CD8-positive, alpha-beta memory T cell (primary cell): Measurements from ENCODE around the gene LMNA. TPM values are rescaled to one million over a fixed set of nuclear protein-coding genes. Genes with fewer than 3 reads are reported as not detected.

Experiments used
- CTCF ChIA-PET: fragments of 350-600 bp; sonication (Branson Sonifier 250); formaldehyde crosslinking; loops from one replicate; lab custom pipeline; 2021; ENCODE audit warnings: antibody characterized with exemption; lab: Charles Lee
- POLR2A ChIA-PET: fragments of 350-600 bp; sonication (Branson Sonifier 250); formaldehyde crosslinking; loops from one replicate; lab custom pipeline; 2021; ENCODE audit warnings: antibody characterized with exemption; lab: Charles Lee
- DNase-seq, 5 donors: peaks; one replicate each; pipeline versions ENCODE4 v3.0.0 to v3.0.0-alpha.2; 2020 to 2022; ENCODE audit warnings: mixed read lengths in 1 of 5
- H3K27ac ChIP-seq: one replicate; pipeline ENCODE4 v1.7.0; 2013; ENCODE audit warnings: low read depth, mild to moderate bottlenecking, low read length, moderate library complexity
- H3K27me3 ChIP-seq: 2 replicates; pipeline ENCODE4 v1.7.0; 2013; ENCODE audit warnings: low read length, mild to moderate bottlenecking; ENCODE audit not compliant: insufficient read depth, poor library complexity, severe bottlenecking
- H3K36me3 ChIP-seq: 2 replicates; pipeline ENCODE4 v1.7.0; 2013; ENCODE audit warnings: mild to moderate bottlenecking, low read length, moderate library complexity; ENCODE audit not compliant: insufficient read depth
- H3K4me1 ChIP-seq: 2 replicates; pipeline ENCODE4 v1.7.0; 2013; ENCODE audit warnings: mild to moderate bottlenecking, low read length, moderate library complexity; ENCODE audit not compliant: insufficient read depth
- H3K4me3 ChIP-seq: 2 replicates; pipeline ENCODE4 v1.7.0; 2013; ENCODE audit warnings: mild to moderate bottlenecking, low read length
- H3K9me3 ChIP-seq: 2 replicates; pipeline ENCODE4 v1.7.0; 2013; ENCODE audit warnings: mild to moderate bottlenecking, low read length
- H3K27ac Mint-ChIP-seq, 8 donors: one replicate each; pipeline ENCODE4 v1.8.0; 2020 to 2021; ENCODE audit warnings: mixed read lengths in 8 of 8, mild to moderate bottlenecking in 6 of 8, inconsistent platforms in 3 of 8, moderate library complexity in 3 of 8
- H3K27me3 Mint-ChIP-seq, 2 donors: one replicate each; pipeline ENCODE4 v1.8.0; 2020 to 2021; ENCODE audit warnings: mixed read lengths in 2 of 2, mild to moderate bottlenecking in 1 of 2, moderate library complexity in 1 of 2
- H3K36me3 Mint-ChIP-seq, 3 donors: one replicate each; pipeline ENCODE4 v1.8.0; 2020 to 2021; ENCODE audit warnings: mixed read lengths in 3 of 3, inconsistent platforms in 1 of 3, mild to moderate bottlenecking in 1 of 3
- H3K4me1 Mint-ChIP-seq, 3 donors: one replicate each; pipeline ENCODE4 v1.8.0; 2020 to 2021; ENCODE audit warnings: mixed read lengths in 3 of 3, inconsistent platforms in 1 of 3, mild to moderate bottlenecking in 1 of 3
- H3K4me3 Mint-ChIP-seq, 7 donors: one replicate each; pipeline ENCODE4 v1.8.0; 2020 to 2021; ENCODE audit warnings: mixed read lengths in 7 of 7, mild to moderate bottlenecking in 6 of 7, moderate library complexity in 4 of 7, inconsistent platforms in 2 of 7
- H3K9me3 Mint-ChIP-seq, 5 donors: one replicate each; pipeline ENCODE4 v1.8.0; 2020 to 2022; ENCODE audit warnings: mixed read lengths in 5 of 5, mild to moderate bottlenecking in 3 of 5, moderate library complexity in 2 of 5, inconsistent platforms in 1 of 5
- polyA plus RNA-seq: library from polyadenylated mRNA; unstranded; fragments of 300-500 nt; fragmentation: Illumina TruSeq; gene quantifications from one replicate; pipeline ENCODE4 v1.2.3, GENCODE V29; 2021
- total RNA-seq, 2 experiments: library from RNA; stranded (reverse); gene quantifications; one replicate each; pipeline ENCODE4 v1.2.3, GENCODE V29; 2021

LMNA gene
- total and polyA plus RNA-seq, 3 experiments from 2014 or later: 13.9 to 335 (median 325) TPM

DNA sequence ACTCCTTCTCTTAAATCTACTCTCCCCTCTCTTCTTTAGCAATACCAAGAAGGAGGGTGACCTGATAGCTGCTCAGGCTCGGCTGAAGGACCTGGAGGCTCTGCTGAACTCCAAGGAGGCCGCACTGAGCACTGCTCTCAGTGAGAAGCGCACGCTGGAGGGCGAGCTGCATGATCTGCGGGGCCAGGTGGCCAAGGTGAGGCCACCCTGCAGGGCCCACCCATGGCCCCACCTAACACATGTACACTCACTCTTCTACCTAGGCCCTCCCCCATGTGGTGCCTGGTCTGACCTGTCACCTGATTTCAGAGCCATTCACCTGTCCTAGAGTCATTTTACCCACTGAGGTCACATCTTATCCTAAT is 16.0 kb downstream of the LMNA start:
- POLR2A ChIA-PET: no interaction called here
- no peak overlapping the region for H3K4me3 ChIP-seq

DNA sequence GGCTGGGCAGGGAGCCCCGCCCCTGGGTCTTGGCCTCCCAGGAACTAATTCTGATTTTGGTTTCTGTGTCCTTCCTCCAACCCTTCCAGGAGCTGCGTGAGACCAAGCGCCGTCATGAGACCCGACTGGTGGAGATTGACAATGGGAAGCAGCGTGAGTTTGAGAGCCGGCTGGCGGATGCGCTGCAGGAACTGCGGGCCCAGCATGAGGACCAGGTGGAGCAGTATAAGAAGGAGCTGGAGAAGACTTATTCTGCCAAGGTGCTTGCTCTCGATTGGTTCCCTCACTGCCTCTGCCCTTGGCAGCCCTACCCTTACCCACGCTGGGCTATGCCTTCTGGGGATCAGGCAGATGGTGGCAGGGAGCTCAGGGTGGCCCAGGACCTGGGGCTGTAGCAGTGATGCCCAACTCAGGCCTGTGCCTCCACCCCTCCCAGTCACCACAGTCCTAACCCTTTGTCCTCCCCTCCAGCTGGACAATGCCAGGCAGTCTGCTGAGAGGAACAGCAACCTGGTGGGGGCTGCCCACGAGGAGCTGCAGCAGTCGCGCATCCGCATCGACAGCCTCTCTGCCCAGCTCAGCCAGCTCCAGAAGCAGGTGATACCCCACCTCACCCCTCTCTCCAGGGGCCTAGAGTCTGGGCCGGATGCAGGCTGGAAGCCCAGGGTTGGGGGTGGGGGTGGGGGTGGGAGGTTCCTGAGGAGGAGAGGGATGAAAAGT is 20.4 kb downstream of the LMNA start:
- Mint-ChIP-seq H3K4me1 (peaks cover 6 to 7% (median 7%) of the 10 kb centered on the region in 3 donors), H3K27ac (peak overlapping the region in 1 of 8 donors; percentile 73), H3K4me3 (peak overlapping the region in 1 of 7 donors; percentile 11), H3K9me3 (no peaks in the 10 kb centered on the region), H3K36me3 (peaks cover 0 to 61% (median 4%) of the 10 kb centered on the region in 3 donors), H3K27me3 (no peaks in the 10 kb centered on the region)
- no peak overlapping the region for H3K4me3 ChIP-seq
- ChIA-PET CTCF (interaction anchor here (0.7 to 25.4 kb wide), 4 partner anchors 12 to 90 kb away, joined by 3 to 702 read pairs (median 6); no protein-coding TSS in a partner anchor), POLR2A (no interaction called here)
- no peak overlapping the region for H3K27ac ChIP-seq
- no peak for DNase-seq
- H3K4me1 ChIP-seq: peaks cover 7% of the 10 kb centered on the region
- no peaks in the 10 kb centered on the region for H3K9me3 ChIP-seq
- no peaks in the 10 kb centered on the region for H3K36me3 ChIP-seq
- no peaks in the 10 kb centered on the region for H3K27me3 ChIP-seq

More for the DNA sequence above, 16.0 kb downstream of the LMNA start:
- Mint-ChIP-seq H3K36me3 (peaks cover 0 to 34% (median 2%) of the 10 kb centered on the region in 3 donors), H3K4me1 (peaks cover 38 to 48% (median 47%) of the 10 kb centered on the region in 3 donors), H3K27me3 (peaks cover 0 to 2% of the 10 kb centered on the region in 2 donors), H3K4me3 (peak overlapping the region in 1 of 7 donors; percentile 72), H3K27ac (peak overlapping the region in 3 of 8 donors; percentile 75 to 93 (median 90)), H3K9me3 (no peaks in the 10 kb centered on the region)
- DNase-seq: no peak
- Histone ChIP-seq H3K4me1 (peaks cover 49% of the 10 kb centered on the region), H3K27ac (no peak overlapping the region), H3K9me3 (no peaks in the 10 kb centered on the region), H3K36me3 (no peaks in the 10 kb centered on the region), H3K27me3 (no peaks in the 10 kb centered on the region)
- CTCF ChIA-PET: interaction anchor here (1.0 to 25.4 kb wide), 12 partner anchors 12 to 109 kb away, joined by 3 to 702 read pairs (median 6); partner anchors contain the start of genes LMNA, SEMA4A and SSR2

DNA sequence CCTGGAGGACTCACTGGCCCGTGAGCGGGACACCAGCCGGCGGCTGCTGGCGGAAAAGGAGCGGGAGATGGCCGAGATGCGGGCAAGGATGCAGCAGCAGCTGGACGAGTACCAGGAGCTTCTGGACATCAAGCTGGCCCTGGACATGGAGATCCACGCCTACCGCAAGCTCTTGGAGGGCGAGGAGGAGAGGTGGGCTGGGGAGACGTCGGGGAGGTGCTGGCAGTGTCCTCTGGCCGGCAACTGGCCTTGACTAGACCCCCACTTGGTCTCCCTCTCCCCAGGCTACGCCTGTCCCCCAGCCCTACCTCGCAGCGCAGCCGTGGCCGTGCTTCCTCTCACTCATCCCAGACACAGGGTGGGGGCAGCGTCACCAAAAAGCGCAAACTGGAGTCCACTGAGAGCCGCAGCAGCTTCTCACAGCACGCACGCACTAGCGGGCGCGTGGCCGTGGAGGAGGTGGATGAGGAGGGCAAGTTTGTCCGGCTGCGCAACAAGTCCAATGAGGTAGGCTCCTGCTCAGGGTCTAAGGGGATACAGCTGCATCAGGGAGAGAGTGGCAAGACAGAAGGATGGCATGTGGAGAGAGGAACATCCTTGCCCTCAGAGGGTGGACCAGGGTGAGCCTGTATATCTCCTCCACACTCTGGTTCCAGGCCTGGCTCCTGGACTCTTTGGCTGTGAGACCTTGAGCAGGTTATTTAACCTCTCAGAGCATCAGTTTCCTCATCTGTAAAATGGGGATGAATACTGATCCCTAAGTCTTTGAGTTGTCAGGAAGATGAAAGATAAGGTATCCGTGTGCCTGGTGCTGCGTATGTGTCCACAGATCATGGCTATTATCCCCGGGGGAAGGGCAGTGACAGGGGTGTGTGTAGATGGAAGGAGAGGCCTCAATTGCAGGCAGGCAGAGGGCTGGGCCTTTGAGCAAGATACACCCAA is 21.7 kb downstream of the LMNA start:
- Mint-ChIP-seq H3K4me1 (no peaks in the 10 kb centered on the region), H3K27me3 (no peaks in the 10 kb centered on the region), H3K4me3 (peak overlapping the region in 1 of 7 donors; percentile 44), H3K27ac (peak overlapping the region in 2 of 8 donors; percentile 63 to 84), H3K9me3 (peaks cover 0 to 2% (median 0%) of the 10 kb centered on the region in 5 donors), H3K36me3 (peaks cover 0 to 51% (median 4%) of the 10 kb centered on the region in 3 donors)
- CTCF ChIA-PET: interaction anchor here (1.1 to 25.4 kb wide), 5 partner anchors 10 to 89 kb away, joined by 3 to 702 read pairs (median 7); no protein-coding TSS in a partner anchor
- DNase-seq: no peak
- no peak overlapping the region for H3K27ac ChIP-seq
- H3K9me3 ChIP-seq: no peaks in the 10 kb centered on the region
- H3K27me3 ChIP-seq: no peaks in the 10 kb centered on the region
- POLR2A ChIA-PET: no interaction called here
- H3K4me1 ChIP-seq: no peaks in the 10 kb centered on the region
- no peaks in the 10 kb centered on the region for H3K36me3 ChIP-seq
- H3K4me3 ChIP-seq: no peak overlapping the region

DNA sequence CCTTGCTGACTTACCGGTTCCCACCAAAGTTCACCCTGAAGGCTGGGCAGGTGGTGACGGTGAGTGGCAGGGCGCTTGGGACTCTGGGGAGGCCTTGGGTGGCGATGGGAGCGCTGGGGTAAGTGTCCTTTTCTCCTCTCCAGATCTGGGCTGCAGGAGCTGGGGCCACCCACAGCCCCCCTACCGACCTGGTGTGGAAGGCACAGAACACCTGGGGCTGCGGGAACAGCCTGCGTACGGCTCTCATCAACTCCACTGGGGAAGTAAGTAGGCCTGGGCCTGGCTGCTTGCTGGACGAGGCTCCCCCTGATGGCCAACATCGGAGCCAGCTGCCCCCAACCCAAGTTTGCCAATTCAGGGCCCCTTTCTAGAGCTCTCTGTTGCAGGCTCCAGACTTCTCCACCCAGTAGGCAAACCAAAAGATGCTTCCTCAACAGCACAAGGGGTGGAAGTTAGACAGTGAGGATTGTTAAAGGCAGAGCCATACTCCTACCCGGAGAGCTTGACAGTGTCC is 22.5 kb downstream of the LMNA start:
- Histone ChIP-seq H3K36me3 (no peaks in the 10 kb centered on the region), H3K9me3 (no peaks in the 10 kb centered on the region), H3K27ac (no peak overlapping the region), H3K4me1 (no peaks in the 10 kb centered on the region), H3K27me3 (no peaks in the 10 kb centered on the region), H3K4me3 (no peak overlapping the region)
- peak overlapping the region in 1 of 7 donors; percentile 30 for H3K4me3 Mint-ChIP-seq
- H3K27me3 Mint-ChIP-seq: no peaks in the 10 kb centered on the region
- CTCF ChIA-PET: interaction anchor here (1.1 to 1.4 kb wide), 2 partner anchors 9 to 40 kb away, joined by 3 to 7 read pairs; no protein-coding TSS in a partner anchor
- no peaks in the 10 kb centered on the region for H3K4me1 Mint-ChIP-seq
- H3K36me3 Mint-ChIP-seq: peaks cover 0 to 46% (median 2%) of the 10 kb centered on the region in 3 donors
- DNase-seq: no peak
- peak overlapping the region in 1 of 8 donors; percentile 84 for H3K27ac Mint-ChIP-seq
- POLR2A ChIA-PET: no interaction called here
- peaks cover 0 to 2% (median 0%) of the 10 kb centered on the region in 5 donors for H3K9me3 Mint-ChIP-seq

DNA sequence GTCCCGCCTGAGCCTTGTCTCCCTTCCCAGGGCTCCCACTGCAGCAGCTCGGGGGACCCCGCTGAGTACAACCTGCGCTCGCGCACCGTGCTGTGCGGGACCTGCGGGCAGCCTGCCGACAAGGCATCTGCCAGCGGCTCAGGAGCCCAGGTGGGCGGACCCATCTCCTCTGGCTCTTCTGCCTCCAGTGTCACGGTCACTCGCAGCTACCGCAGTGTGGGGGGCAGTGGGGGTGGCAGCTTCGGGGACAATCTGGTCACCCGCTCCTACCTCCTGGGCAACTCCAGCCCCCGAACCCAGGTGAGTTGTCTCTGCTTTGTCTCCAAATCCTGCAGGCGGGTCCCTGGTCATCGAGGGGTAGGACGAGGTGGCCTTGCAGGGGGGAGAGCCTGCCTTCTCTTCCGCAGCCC is 24.0 kb downstream of the LMNA start:
- Mint-ChIP-seq H3K36me3 (peaks cover 0 to 46% (median 2%) of the 10 kb centered on the region in 3 donors), H3K27me3 (no peaks in the 10 kb centered on the region), H3K4me3 (peak overlapping the region in 1 of 7 donors; percentile 30), H3K27ac (peak overlapping the region in 1 of 8 donors; percentile 83), H3K9me3 (peaks cover 0 to 2% (median 0%) of the 10 kb centered on the region in 5 donors), H3K4me1 (no peaks in the 10 kb centered on the region)
- no peaks in the 10 kb centered on the region for H3K9me3 ChIP-seq
- no peaks in the 10 kb centered on the region for H3K36me3 ChIP-seq
- no peaks in the 10 kb centered on the region for H3K27me3 ChIP-seq
- POLR2A ChIA-PET: no interaction called here
- no peak overlapping the region for H3K27ac ChIP-seq
- no peak for DNase-seq
- no peak overlapping the region for H3K4me3 ChIP-seq
- CTCF ChIA-PET: interaction anchor here (1.4 kb wide), 1 partner anchor 48 kb away, joined by 5 read pairs; no protein-coding TSS in a partner anchor
- H3K4me1 ChIP-seq: no peaks in the 10 kb centered on the region

DNA sequence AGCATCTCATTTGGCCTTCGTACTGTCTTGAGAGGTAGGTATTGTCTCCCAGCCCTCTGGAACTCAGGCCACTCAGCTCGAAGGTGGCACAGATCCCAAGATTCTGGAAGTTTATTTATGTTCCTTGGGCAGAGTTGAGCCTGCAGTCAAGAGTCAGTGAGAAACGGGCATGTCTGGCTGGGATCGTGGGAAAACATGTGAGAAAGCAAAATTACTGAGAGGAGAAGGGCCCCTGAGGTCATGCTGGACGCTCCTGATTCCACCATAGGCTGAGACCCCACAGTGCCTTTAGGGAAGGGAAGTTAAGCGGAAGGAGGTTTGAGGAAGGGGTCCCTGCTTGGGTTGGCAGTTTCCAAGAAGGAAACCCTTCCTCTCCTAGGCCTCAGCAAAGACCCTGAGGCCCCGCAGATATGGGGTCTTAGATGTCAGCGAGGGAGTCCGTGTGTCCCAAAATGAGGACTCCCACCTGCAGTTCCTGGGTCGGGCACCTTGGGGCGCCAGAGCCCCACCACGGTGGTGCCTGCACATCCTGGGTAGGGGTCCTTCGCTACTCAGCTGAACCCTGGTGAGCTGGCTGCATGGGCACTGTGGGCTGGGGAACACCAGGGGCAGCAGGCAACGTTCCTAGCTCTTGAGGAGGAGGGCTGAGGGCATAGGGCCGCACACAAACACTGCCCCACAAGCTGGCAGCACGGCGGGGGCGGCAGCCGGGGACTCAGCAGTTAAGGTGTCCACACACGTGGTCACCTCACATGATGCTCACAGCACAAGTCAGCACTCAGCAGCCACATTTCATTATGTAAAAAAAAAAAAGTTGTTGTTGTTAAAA is 26.6 kb downstream of the LMNA start:
- POLR2A ChIA-PET: no interaction called here
- no peaks in the 10 kb centered on the region for H3K9me3 ChIP-seq
- H3K36me3 ChIP-seq: no peaks in the 10 kb centered on the region
- Mint-ChIP-seq H3K36me3 (peaks cover 0 to 23% (median 2%) of the 10 kb centered on the region in 3 donors), H3K9me3 (peaks cover 0 to 2% (median 0%) of the 10 kb centered on the region in 5 donors), H3K27ac (peak overlapping the region in 4 of 8 donors; percentile 21 to 58 (median 38)), H3K27me3 (no peaks in the 10 kb centered on the region), H3K4me3 (peak overlapping the region in 1 of 7 donors; percentile 59), H3K4me1 (peaks cover 3 to 7% (median 6%) of the 10 kb centered on the region in 3 donors)
- CTCF ChIA-PET: interaction anchor here (0.6 to 4.7 kb wide), 5 partner anchors 44 to 88 kb away, joined by 3 to 26 read pairs (median 6); partner anchors contain the start of gene PMF1
- H3K4me1 ChIP-seq: peaks cover under 1% of the 10 kb centered on the region
- no peak for DNase-seq
- H3K27me3 ChIP-seq: no peaks in the 10 kb centered on the region
- H3K4me3 ChIP-seq: no peak overlapping the region
- H3K27ac ChIP-seq: no peak overlapping the region
